Activated T-helper 2 cell treated with anti-CD3 and anti-CD28 coated beads, Interferon-gamma antibody, Interleukin-2, Interleukin-4, amounts not matched to agents 10 μg/mL and 5 μg/mL and 100 μg/mL, durations not matched to agents 14 hours and 24 hours and 36 hours (primary cell): ENCODE measurements around the gene DOK1. TPM values are rescaled to one million over a fixed set of nuclear protein-coding genes. Genes with fewer than 3 reads are reported as not detected.

ENCODE experiments used
- DNase-seq: peaks from one replicate; pipeline ENCODE4 v3.0.0; 2021; ENCODE audit warnings: low spot score
- H3K27ac Mint-ChIP-seq: one replicate; pipeline ENCODE4 v1.8.0; 2021; ENCODE audit warnings: mixed read lengths
- H3K27me3 Mint-ChIP-seq: one replicate; pipeline ENCODE4 v1.8.0; 2021; ENCODE audit warnings: low read depth, mixed read lengths
- H3K36me3 Mint-ChIP-seq: one replicate; pipeline ENCODE4 v1.8.0; 2021; ENCODE audit warnings: low read depth, mixed read lengths
- H3K4me1 Mint-ChIP-seq: one replicate; pipeline ENCODE4 v1.8.0; 2021; ENCODE audit warnings: low read depth, mixed read lengths
- H3K4me3 Mint-ChIP-seq: one replicate; pipeline ENCODE4 v1.8.0; 2021; ENCODE audit warnings: low read depth, mild to moderate bottlenecking, moderate library complexity, mixed read lengths
- H3K9me3 Mint-ChIP-seq: one replicate; pipeline ENCODE4 v1.8.0; 2021; ENCODE audit warnings: mixed read lengths
- intact Hi-C: fragments of 100-400 bp; cut with micrococcal nuclease; formaldehyde crosslinking; loops from one replicate; pipeline ENCODE4 v1.15.1; 2023
- total RNA-seq: library from RNA; stranded (reverse); gene quantifications from 2 replicates; pipeline ENCODE4 v1.2.3, GENCODE V29; 2022

Gene DOK1
- total RNA-seq, 1 donor from 2014 or later: 41.4 TPM

DNA sequence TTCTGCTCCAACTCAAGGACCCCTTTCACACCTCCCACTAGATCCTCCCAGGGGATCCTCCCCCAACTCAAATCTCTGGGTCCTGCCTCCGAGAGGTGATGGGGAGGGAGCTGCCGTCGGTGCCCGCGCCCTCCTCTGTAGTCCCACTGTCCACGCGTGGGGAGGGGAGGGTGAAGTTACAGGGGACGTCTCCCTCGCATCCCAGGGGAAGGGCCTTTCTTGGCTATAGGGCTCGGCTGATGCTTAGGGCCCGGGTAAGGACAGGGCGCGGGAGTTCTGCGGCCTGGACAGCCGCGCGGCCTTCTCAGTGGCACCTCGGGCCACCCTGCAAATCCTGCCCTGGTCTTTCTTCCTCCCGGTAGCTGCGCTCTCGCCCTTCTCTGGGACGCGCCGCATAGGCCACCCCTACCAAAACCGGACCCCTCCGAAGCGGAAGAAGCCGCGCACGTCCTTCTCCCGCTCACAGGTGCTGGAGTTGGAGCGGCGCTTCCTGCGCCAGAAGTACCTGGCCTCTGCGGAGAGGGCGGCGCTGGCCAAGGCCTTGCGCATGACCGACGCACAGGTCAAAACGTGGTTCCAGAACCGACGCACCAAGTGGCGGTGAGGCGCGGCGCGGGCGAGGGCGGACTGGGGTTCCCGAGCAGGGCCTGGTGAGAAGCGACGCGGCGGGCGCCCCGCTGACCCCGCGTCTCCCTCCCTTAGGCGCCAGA lies 39.1 kb upstream of the DOK1 start:
- DNase-seq: no peak

DNA sequence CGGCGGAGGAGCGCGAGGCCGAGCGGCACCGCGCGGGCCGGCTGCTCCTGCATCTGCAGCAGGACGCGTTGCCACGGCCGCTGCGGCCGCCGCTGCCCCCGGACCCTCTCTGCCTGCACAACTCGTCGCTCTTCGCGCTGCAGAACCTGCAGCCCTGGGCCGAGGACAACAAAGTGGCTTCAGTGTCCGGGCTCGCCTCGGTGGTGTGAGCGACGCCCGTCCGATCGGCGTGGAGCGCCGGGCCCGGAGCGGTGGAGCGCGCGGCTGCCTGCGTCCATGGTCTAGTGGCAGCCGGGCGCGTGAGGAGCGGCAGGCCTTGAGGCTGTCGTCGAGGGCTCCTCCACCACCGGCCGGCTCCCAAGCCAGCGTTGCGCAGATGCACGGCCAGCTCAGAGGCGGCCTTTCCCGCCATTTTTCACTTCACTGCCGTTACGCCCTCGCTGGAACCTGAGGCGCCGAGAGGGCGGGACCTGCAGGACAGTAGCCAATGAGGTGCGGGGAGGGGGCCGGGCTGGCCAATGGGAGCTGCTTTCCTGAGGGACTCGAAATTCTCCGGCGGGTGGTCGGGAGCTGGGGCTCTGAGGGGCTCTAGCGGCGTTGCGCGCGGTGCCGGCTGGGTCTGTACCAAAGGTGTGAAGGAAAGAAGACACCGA lies 38.4 kb upstream of the DOK1 start:
- H3K9me3 Mint-ChIP-seq: no peaks in the 10 kb centered on the region
- H3K4me3 Mint-ChIP-seq: peak overlapping the region; percentile 68
- peak; percentile 65 for DNase-seq
- peaks cover 15% of the 10 kb centered on the region for H3K4me1 Mint-ChIP-seq
- H3K27ac Mint-ChIP-seq: no peak overlapping the region
- intact Hi-C loops: loop anchor here (2.0 kb wide), 1 partner anchor 13 kb away; the partner anchor contains the start of genes AUP1 and HTRA2
- peaks cover 60% of the 10 kb centered on the region for H3K27me3 Mint-ChIP-seq
- H3K36me3 Mint-ChIP-seq: peaks cover 14% of the 10 kb centered on the region

More for the DNA sequence above, 39.1 kb upstream of the DOK1 start:
- H3K9me3 Mint-ChIP-seq: no peaks in the 10 kb centered on the region
- peaks cover 14% of the 10 kb centered on the region for H3K36me3 Mint-ChIP-seq
- peak overlapping the region; percentile 77 for H3K4me3 Mint-ChIP-seq
- no peak overlapping the region for H3K27ac Mint-ChIP-seq
- H3K27me3 Mint-ChIP-seq: peaks cover 62% of the 10 kb centered on the region
- H3K4me1 Mint-ChIP-seq: peaks cover 20% of the 10 kb centered on the region
- intact Hi-C loops: loop anchor here (2.0 kb wide), 1 partner anchor 13 kb away; the partner anchor contains the start of genes AUP1 and HTRA2

DNA sequence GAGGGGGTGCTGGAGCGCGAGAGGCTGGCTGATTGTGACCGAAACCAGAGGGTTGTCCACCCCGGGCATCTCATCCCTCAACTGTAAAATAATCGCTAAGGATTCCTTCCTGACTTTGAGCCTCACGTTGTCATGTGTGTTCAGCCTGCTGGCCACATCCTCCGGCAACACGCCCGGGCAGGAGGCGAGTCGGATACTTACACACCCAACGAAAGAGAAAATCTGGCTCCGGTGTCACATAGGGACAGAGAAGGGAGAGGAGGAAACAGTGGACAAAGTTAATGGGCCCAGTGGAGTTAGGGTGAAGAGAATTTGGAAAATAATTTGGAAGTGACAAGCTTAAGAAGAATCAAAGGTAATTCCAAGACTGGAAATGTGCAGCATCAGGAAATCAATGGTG lies 37.9 kb upstream of the DOK1 start:
- no peaks in the 10 kb centered on the region for H3K9me3 Mint-ChIP-seq
- peak overlapping the region; percentile 68 for H3K4me3 Mint-ChIP-seq
- intact Hi-C loops: no loop called here
- no peak overlapping the region for H3K27ac Mint-ChIP-seq
- no peak for DNase-seq
- H3K36me3 Mint-ChIP-seq: peaks cover 14% of the 10 kb centered on the region
- peaks cover 13% of the 10 kb centered on the region for H3K4me1 Mint-ChIP-seq
- H3K27me3 Mint-ChIP-seq: peaks cover 54% of the 10 kb centered on the region

DNA sequence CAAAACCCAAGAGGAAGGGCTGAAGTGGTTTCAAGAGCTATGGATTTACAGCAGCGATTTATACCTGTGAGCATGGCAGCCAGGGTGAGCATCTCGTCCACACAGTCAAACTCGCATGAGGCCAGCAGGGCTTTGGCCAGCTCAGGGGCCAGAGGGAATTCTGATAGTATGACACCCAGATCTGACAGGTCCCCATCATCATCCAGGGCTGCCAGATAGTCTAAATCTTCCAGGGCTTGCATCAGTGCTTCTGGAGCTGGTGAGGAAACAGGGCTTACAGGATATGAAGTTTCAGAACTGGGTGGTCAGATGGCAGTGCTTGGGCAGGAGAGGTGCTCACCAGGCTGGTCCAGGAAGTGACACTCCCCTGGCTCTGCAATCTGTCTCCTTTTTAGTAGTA lies 32.0 kb upstream of the DOK1 start:
- H3K27me3 Mint-ChIP-seq: peaks cover 25% of the 10 kb centered on the region
- DNase-seq: no peak
- no peak overlapping the region for H3K27ac Mint-ChIP-seq
- intact Hi-C loops: no loop called here
- peaks cover 14% of the 10 kb centered on the region for H3K4me1 Mint-ChIP-seq
- no peaks in the 10 kb centered on the region for H3K9me3 Mint-ChIP-seq
- peaks cover 23% of the 10 kb centered on the region for H3K36me3 Mint-ChIP-seq
- H3K4me3 Mint-ChIP-seq: no peak overlapping the region

DNA sequence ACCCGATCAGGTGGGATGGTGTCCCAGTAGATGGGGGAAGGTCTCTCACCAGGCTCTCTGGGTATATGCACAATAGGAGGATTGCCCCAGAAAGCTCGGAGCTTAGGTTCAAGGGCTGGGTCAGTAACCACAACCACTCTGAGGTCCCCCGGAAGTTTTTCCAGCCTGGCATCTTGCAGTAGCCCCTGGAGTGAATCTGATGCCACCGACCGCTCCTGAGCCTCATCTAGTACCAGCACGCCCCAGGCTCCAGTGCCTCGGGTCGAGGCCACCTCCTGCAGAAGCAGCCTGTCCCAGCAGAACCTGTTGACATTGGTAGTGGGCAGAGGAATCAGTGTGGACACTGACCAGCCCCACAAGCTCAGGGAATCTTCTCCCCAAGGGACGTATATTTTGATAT lies 30.5 kb upstream of the DOK1 start:
- Mint-ChIP-seq H3K9me3 (no peaks in the 10 kb centered on the region), H3K4me3 (no peak overlapping the region), H3K36me3 (peaks cover 38% of the 10 kb centered on the region), H3K27me3 (peaks cover 17% of the 10 kb centered on the region), H3K27ac (no peak overlapping the region), H3K4me1 (peaks cover 20% of the 10 kb centered on the region)
- intact Hi-C loops: no loop called here
- DNase-seq: no peak

DNA sequence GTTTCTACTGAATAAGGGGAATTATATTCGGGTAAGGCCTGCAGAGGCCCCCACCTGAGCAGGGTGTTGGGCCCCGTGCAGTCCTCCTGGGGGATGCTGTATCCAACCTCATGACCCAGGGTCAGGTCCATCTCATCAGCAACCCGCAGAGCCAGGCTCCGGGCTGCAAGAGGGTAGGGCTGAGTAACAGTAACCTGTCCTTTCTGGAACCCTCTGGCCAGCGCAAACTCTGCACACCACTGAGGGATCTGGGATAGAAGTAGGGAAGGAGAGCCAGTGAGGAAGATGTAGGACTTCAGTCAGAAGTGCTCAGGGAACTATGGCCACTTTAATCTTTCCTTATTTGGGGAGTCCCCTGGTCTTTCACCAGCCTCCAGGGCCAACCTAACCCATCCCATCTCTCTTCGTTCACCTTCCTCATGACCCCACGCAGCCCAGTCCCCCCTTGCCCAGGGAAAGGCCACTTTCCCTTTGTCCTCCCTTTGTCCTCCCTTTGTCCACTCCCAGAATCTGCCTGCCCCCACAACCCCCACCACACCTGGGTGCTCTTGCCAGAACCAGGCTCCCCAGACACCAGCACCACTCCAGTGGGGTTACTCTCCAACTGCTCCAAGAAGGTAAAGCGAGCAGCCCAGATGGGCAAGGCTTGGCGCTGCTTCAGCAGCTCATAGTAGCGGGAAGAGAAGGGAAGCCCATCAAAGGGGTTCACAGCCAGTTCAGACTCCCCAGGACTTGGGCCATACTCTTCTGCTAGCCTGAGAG lies 29.4 kb upstream of the DOK1 start:
- Mint-ChIP-seq H3K27ac (no peak overlapping the region), H3K9me3 (no peaks in the 10 kb centered on the region), H3K4me3 (no peak overlapping the region), H3K27me3 (peaks cover 8% of the 10 kb centered on the region), H3K36me3 (peaks cover 41% of the 10 kb centered on the region), H3K4me1 (peaks cover 20% of the 10 kb centered on the region)
- DNase-seq: no peak
- intact Hi-C loops: no loop called here

DNA sequence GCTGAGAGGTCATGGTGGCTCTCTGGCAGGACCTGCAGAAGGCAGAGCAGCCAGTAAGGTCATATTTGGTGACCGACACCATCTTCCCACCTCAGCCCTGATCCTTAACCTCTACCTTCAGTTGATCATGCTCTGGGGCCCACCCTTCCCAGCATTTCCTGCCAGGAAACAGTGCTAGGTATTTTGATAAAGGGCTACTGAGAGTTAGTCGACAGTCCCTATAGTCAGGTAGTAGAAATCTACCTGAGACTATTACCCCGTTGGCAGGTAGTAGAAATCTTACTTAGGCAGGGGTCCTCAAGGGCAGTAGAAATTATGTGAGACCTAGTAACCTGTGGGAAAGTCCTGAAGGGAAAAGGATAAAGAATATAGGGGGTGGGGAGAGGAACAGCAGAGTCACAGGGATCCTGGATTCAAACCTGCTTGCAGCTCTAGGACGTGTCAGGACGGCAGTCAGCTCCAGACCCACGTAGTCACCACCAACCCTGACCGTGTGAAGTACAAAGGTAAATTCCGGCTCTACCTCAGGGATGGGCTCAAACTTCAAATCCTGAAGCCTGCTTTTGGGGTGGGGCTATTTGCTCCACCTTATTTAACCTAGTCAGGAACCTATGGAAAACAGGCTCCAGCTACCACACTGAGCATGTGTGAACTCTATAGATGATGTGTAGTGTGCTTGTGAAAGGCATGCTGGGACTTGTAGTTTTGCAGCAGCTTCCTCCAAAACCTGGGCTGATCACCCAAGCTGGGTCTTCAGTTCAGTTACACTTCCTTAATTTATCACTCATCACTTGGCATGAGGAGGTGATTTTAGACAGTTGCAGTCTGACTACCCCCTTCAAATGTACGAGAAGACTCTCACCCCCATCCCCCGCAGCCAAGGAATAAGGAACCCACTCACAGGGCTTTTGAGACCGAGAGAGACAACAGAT lies 28.5 kb upstream of the DOK1 start, which contains the start of gene DQX1:
Gene DQX1 (minus strand): TSS at position 515 of the 932 bp plus-strand sequence. CDS start 502 bp downstream, at position 13.
- Mint-ChIP-seq H3K27ac (peak within 1 kb of the TSS; percentile 46), H3K4me3 (peak within 1 kb of the TSS; percentile 50)
- intact Hi-C loops: no loop called here

DNA sequence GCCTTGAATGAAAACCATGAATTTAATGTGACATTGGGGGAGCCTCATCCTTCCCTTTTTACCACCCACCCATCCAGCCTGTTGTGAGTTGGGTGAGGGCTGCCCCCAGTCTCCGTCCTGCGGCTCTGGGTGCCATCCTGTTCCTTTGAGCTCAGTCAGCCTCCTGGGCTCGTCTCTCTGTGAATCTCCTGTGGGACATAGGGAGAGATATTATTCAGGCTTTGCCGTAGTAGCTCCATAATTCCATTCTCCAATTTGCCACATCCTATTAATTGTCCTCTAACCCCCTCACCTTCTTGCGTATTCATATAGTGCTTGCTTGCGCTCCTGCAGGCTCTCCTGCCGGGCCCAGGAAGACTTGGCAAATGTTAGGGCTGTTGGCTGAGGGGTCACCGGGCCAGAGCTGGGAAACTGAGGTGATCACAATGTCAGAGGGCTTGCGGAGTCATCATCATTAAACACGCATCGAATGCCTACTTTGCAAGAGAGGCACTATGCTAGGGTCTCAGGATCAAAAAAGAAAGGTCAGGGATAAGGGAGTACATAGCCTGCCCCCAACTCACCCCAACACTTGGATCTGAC lies 27.8 kb upstream of the DOK1 start:
- intact Hi-C loops: no loop called here
- Mint-ChIP-seq H3K4me3 (peak overlapping the region; percentile 50), H3K27ac (no peak overlapping the region)

More for the DNA sequence above, 28.5 kb upstream of the DOK1 start, which contains the start of gene DQX1:
- Mint-ChIP-seq H3K36me3 (peaks cover 44% of the 10 kb centered on the region), H3K9me3 (no peaks in the 10 kb centered on the region), H3K4me1 (peaks cover 25% of the 10 kb centered on the region), H3K27me3 (peaks cover 4% of the 10 kb centered on the region)
- no peak for DNase-seq

DNA sequence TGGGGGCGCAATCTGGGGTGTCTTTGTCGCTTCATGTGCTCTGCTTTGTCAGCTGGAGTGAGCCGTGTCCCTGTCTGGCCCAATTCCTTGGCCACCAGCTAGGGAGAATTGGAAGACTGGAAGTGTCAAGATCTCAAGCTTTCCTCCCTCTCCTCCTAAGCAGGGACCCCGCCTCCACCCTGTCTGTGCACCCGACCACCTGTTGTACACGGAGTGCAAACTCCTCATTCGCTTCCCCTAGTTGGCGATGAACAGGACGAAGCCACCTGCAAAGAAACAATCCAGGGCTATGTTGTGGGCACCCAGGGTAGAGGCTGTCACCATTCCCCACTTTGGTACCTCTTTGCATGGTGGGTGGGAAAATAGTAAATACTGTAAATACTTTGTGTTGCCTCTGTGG lies 26.8 kb upstream of the DOK1 start:
- Mint-ChIP-seq H3K27me3 (no peaks in the 10 kb centered on the region), H3K9me3 (no peaks in the 10 kb centered on the region), H3K4me3 (peak overlapping the region; percentile 99), H3K27ac (no peak overlapping the region), H3K36me3 (peaks cover 59% of the 10 kb centered on the region), H3K4me1 (peaks cover 41% of the 10 kb centered on the region)
- no peak for DNase-seq
- intact Hi-C loops: loop anchor here (2.0 kb wide), 2 partner anchors 13 to 73 kb away; partner anchors contain the start of genes INO80B and TLX2

More for the DNA sequence above, 27.8 kb upstream of the DOK1 start:
- DNase-seq: no peak
- Mint-ChIP-seq H3K9me3 (no peaks in the 10 kb centered on the region), H3K27me3 (peaks cover 4% of the 10 kb centered on the region), H3K4me1 (peaks cover 32% of the 10 kb centered on the region), H3K36me3 (peaks cover 50% of the 10 kb centered on the region)

DNA sequence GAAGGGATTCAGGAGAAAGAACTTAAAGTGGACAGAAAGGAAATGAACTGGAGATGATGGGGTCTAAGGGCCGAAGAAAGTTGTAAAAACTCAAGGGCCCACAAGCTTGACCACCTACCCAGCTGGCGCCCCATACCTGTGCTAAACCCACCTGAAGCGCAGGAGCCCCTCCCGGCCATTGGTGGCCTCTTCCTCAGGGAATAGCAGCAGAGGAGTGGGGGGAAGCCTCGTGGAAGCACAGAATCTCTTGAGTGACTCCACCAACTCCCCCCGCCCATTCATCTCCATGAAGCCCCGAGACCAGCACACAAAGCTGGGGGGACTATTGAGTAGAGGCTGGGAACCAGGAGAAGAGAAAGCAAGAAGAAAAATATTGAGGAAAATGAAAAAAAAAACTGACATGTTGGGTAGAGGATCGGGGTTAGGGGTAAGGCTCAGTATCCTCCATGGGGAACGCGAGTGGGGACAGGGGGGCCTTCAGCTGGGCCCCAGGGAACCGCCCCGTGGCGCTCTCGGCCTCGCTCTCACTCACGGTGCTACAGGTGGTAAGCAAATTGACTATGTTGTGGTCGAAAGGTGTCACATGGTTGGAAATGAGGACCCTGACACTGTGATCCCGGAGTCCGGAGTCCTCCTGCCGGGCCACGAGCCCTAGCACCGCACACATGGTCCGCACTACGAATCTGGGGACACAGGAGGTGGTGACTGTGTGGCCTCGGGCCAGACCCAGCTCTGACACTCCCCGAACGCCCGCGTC lies 25.7 kb upstream of the DOK1 start:
- Mint-ChIP-seq H3K9me3 (no peaks in the 10 kb centered on the region), H3K27ac (peak overlapping the region; percentile 96), H3K4me1 (peaks cover 41% of the 10 kb centered on the region), H3K36me3 (peaks cover 60% of the 10 kb centered on the region), H3K4me3 (peak overlapping the region; percentile 99), H3K27me3 (no peaks in the 10 kb centered on the region)
- intact Hi-C loops: loop anchor here (1.0 to 2.0 kb wide), 7 partner anchors 14 to 74 kb away; partner anchors contain the start of genes DOK1, INO80B, PCGF1 and TLX2
- no peak for DNase-seq
